HuH-7.5 (cell line): Measurements from ENCODE around the gene AVP.

ENCODE experiments used
- DNase-seq: peaks from one replicate; pipeline ENCODE4 v3.0.0; 2011; ENCODE audit warnings: low spot score

The AVP gene

GRCh38 chr20:3109350-3110302, 25.1 kb upstream of the AVP start:
- DNase-seq: no peak

- DNase-seq: no peak
These were observed 23.0 kb upstream of the AVP start for GRCh38 chr20:3107464-3108025.

GRCh38 chr20:3106658-3107463, 22.3 kb upstream of the AVP start:
- no peak for DNase-seq

- DNase-seq: no peak
These were observed 21.7 kb upstream of the AVP start for GRCh38 chr20:3106185-3106584.

- no peak for DNase-seq
These were observed 21.0 kb upstream of the AVP start for GRCh38 chr20:3105256-3106137.

GRCh38 chr20:3103369-3104032, 19.0 kb upstream of the AVP start:
- no peak for DNase-seq

GRCh38 chr20:3102575-3103368, 18.2 kb upstream of the AVP start:
- DNase-seq: no peak

GRCh38 chr20:3101737-3102574, 17.4 kb upstream of the AVP start:
- DNase-seq: no peak

GRCh38 chr20:3101251-3101650, 16.7 kb upstream of the AVP start:
- DNase-seq: no peak

GRCh38 chr20:3100480-3100879, 16.0 kb upstream of the AVP start:
- DNase-seq: no peak

- DNase-seq: no peak
These were observed 10.5 kb upstream of the AVP start for GRCh38 chr20:3094848-3095629.

- no peak for DNase-seq
These were observed 9.4 kb upstream of the AVP start for GRCh38 chr20:3093861-3094361.

- peak; percentile 84 for DNase-seq
These were observed 8.3 kb upstream of the AVP start for GRCh38 chr20:3092611-3093379.

GRCh38 chr20:3090565-3090964, 6.0 kb upstream of the AVP start:
- DNase-seq: no peak

- no peak for DNase-seq
These were observed 3.5 kb upstream of the AVP start for GRCh38 chr20:3088031-3088430.

- DNase-seq: no peak
These were observed 1.1 kb upstream of the AVP start for GRCh38 chr20:3085571-3086072.

- no peak for DNase-seq
These were observed 449 bp upstream of the AVP start for GRCh38 chr20:3084986-3085360.
